ENCODE results near the gene OGFR.
A peak's percentile ranks its signal among the peaks of the same experiment; 100 is the strongest.

Gene OGFR

GRCh38 chr20:62800314-62801259 lies 4.0 kb upstream of the OGFR start:
- no peak for DNase-seq (ENCODE audit: low spot score)

DNA sequence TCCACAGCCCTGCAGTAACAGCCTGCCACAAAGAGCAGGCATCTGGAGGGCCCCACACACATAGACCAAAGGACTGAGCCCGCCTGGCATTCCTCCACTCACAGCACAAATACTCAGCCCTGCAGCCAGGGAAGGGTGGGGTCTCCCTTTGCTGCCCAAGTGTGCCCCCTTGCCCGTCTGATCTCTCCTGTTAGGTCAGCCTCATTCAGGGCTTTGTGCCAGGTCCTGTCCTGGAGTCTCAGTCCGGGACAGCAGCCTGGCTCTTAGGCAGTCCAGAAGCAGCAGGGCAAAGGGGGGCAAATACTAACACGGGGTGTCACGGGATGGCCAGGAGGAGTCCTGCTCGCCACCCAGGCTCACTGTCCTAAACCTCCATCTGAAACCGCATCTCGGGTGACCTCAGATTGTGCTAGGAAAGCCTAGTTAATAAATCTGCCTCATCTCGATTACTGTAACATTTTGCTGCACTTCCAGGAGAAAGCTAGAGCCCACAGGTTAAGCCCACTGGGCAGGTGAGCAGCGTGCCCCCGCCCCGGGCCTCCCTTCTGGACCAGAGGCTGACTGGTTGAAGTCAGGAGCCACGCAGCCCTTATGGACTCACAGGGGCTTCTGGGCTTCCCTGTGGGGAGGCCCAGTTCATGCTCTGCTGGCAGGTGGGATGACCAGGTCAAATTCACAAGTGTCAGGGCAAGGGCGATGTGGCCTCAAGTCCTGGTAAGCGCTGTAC lies 3.2 kb upstream of the OGFR start:
- no peak for DNase-seq (ENCODE audit: low spot score)

- peak; percentile 16 for DNase-seq (ENCODE audit: low spot score)
Observed at GRCh38 chr20:62802026-62802712, 2.5 kb upstream of the OGFR start.

- no peak for DNase-seq (ENCODE audit: low spot score)
Observed at GRCh38 chr20:62804021-62804626, 511 bp upstream of the OGFR start.

DNA sequence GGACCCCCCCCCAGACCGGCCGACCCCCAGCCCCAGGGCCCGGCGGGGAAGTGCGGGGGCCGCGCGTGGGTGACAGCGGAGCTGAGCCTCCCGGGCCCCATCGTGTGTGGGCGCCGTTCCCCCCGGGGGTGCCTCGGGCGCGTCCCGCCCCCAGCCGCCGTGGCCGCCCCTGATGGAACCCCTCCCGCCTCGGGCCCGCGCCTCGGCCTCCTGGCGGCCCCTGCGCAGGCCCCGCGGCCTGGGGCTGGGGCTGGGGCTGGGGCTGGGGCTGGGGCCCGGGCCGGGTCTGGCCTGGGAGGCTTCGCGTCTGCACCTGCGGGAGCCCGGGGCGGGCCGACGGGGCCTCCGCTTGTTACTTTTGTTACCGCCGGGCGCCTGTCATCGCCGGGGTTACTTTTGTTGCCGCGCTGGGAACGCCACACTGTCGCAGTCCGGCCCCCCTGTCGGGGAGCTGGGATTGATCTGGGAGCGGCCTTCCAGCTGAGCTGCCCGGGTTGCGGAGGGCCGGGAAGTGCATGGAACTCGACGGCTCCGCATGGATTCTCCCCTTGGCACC lies 598 bp downstream of the OGFR start:
- DNase-seq (ENCODE audit: low spot score), result no peak

GRCh38 chr20:62805711-62806382 lies 1.2 kb downstream of the OGFR start:
- no peak for DNase-seq (ENCODE audit: low spot score)

DNA sequence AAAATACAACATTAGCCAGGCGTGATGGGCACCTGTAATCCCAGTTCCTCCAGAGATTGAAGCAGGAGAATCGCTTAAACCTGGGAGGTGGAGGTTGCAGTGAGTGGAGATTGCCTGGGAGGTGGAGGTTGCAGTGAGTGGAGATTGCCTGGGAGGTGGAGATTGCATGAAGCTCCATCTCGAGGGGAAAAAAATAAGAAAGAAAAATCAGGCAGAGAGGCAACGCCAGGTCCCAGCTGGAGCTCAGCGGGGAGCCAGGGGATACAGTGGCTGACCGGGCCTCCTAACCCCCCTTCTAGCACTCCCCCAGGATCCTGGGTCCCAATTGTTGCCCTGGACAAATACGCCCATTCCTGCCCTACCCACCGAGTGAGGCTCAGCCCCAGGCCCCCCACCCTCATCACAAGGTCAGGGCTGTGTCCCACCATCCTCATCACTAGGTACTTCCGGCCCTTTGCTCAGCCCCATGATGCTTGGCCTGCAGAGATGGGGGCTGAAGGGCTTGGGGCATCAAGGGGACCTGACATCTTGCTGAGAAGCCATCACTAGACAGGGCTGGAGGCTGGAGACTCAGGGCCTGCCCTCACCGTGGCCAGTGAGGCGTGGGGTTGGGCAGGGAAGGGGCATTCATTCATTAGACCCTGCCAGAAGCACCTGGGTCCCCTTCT lies 1.9 kb downstream of the OGFR start:
- DNase-seq (ENCODE audit: low spot score), result no peak

DNA sequence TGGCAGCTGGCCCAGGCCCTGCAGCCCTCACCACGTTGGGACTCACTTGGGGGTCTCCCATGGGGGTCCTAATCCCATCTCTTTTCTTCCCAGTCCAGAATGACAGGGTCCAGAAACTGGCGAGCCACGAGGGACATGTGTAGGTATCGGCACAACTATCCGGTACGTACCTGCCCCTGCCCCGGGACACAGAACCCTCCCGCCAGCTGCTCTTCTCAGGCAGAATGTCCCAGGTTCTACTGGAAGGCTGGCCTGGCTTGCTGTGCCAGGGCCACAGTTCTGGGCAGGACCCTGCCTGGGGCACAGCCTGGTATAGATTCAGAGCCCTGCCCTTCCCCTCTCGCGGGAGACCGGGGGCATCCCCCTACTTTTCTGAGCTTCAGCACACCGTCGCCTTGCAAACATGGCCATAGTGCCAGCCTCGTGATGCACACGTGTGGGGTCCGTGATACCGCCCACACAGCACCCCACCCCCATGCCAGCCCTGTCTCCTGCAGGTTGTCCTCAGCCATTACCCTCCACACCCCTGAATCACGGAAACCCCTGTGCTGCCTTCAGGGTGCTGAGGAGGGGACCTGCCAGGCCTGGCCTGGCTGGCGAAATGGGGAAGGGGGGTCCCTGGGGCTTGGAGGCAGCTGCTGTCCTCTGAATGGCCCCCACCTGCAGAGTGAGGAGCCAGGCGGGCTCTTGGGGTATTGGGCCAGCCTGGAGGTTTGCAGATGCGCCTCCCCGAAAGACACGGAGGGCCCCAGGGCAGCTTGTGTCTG lies 3.0 kb downstream of the OGFR start:
- DNase-seq (ENCODE audit: low spot score), result no peak

DNA sequence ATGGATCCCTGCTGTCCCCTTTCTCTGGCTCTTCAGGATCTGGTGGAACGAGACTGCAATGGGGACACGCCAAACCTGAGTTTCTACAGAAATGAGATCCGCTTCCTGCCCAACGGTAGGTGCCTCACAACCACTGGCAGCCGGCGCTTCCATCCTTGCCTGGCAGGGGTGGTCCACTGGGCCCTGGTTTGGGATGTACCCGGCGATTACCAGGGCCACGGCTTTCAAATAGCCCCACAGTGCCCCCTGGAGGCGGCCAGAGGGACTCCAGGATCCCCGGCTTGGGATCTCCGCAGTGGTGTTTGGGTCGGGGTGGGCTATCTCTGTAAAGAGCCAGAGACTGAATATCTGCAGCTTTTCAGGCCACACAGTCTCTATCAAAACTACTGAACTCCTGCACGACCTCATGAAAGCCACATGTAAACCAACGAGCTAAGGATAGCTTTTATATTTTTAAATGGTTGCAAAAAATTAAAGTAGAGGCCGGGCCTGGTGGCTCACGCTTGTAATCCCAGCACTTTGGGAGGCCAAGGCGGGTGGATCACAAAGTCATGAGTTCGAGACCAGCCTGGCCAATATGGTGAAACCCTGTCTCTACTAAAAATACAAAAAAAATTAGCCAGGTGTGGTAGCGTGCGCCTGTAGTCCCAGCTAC lies 3.7 kb downstream of the OGFR start:
- DNase-seq (ENCODE audit: low spot score), result peak; percentile 86

- no peak for DNase-seq (ENCODE audit: low spot score)
Observed at GRCh38 chr20:62809530-62810428, 5.1 kb downstream of the OGFR start.

- DNase-seq (ENCODE audit: low spot score), result no peak
Observed at GRCh38 chr20:62811320-62811719, 6.7 kb downstream of the OGFR start.

GRCh38 chr20:62811720-62812119 lies 7.1 kb downstream of the OGFR start:
- no peak for DNase-seq (ENCODE audit: low spot score)

DNA sequence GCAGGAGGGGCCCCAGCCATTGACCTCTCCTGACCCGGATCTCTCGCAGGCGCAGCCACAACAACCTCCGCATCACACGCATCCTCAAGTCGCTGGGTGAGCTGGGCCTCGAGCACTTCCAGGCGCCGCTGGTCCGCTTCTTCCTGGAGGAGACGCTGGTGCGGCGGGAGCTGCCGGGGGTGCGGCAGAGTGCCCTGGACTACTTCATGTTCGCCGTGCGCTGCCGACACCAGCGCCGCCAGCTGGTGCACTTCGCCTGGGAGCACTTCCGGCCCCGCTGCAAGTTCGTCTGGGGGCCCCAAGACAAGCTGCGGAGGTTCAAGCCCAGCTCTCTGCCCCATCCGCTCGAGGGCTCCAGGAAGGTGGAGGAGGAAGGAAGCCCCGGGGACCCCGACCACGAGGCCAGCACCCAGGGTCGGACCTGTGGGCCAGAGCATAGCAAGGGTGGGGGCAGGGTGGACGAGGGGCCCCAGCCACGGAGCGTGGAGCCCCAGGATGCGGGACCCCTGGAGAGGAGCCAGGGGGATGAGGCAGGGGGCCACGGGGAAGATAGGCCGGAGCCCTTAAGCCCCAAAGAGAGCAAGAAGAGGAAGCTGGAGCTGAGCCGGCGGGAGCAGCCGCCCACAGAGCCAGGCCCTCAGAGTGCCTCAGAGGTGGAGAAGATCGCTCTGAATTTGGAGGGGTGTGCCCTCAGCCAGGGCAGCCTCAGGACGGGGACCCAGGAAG lies 7.7 kb downstream of the OGFR start:
- no peak for DNase-seq (ENCODE audit: low spot score)

DNA sequence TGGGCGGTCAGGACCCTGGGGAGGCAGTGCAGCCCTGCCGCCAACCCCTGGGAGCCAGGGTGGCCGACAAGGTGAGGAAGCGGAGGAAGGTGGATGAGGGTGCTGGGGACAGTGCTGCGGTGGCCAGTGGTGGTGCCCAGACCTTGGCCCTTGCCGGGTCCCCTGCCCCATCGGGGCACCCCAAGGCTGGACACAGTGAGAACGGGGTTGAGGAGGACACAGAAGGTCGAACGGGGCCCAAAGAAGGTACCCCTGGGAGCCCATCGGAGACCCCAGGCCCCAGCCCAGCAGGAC lies 8.2 kb downstream of the OGFR start:
- DNase-seq (ENCODE audit: low spot score), result no peak

DNA sequence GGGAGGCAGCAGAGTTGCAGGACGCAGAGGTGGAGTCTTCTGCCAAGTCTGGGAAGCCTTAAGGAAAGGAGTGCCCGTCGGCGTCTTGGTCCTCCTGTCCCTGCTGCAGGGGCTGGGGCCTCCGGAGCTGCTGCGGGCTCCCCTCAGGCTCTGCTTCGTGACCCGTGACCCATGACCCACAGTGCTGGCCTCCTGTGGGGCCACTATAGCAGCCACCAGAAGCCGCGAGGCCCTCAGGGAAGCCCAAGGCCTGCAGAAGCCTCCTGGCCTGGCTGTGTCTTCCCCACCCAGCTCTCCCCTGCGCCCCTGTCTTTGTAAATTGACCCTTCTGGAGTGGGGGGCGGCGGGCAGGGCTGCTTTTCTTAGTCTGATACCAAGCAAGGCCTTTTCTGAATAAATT lies 9.0 kb downstream of the OGFR start:
- DNase-seq (ENCODE audit: low spot score), result no peak

- DNase-seq (ENCODE audit: low spot score), result no peak
Observed at GRCh38 chr20:62814060-62814708, 9.5 kb downstream of the OGFR start.

DNA sequence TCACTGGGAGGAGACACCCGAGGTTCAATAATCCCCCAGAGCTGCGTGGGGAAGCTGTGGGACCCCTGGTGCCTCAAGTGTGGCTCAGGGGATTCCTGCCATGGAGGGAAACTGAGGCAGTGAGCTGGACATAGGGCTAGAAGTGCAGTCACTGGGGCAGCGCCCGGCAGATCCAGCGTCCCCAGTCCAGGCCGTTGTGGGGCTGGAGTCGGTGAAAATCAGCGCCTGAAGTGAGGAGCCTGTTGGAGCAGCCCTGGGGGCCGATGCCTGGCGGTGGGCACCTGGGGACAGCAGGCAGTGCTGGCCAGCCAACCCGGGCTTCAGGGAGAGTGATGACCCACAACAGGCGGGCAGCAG lies 10.1 kb downstream of the OGFR start:
- no peak for DNase-seq (ENCODE audit: low spot score)

Measured in AG20443 (cell line).